HEK293 (cell line): ENCODE data around the gene GNMT.

Experiments used
- CTCF ChIA-PET: fragments of 350-600 bp; formaldehyde crosslinking; extraction: SDS; loops from one replicate; lab custom pipeline; 2021; ENCODE audit warnings: antibody characterized with exemption; lab: Yijun Ruan, JAX
- POLR2A ChIA-PET: fragments of 300-600 bp; formaldehyde crosslinking; extraction: SDS; loops from one replicate; lab custom pipeline; 2020; ENCODE audit warnings: antibody characterized with exemption, inconsistent platforms; lab: Yijun Ruan, JAX
- H3K27ac ChIP-seq: fragments of 200-500 bp; sonication (Bioruptor generic); 2 replicates; pipeline ENCODE4 v1.5.1; 2014; ENCODE audit warnings: low read depth, low read length, control low read depth, inconsistent platforms; ENCODE audit errors: extremely low read depth
- H3K36me3 ChIP-seq, 2 experiments: fragments of 200-500 bp in 1 of 2; sonication (Bioruptor generic) in 1 of 2; 1 replicate in 1 of 2; 2 replicates in 1 of 2; pipeline ENCODE4 v1.5.1; 2014 to 2017; ENCODE audit warnings: inconsistent platforms in 2 of 2, low read length in 2 of 2; ENCODE audit not compliant: control insufficient read depth in 2 of 2, insufficient read depth in 1 of 2
- H3K4me1 ChIP-seq: fragments of 200-500 bp; sonication (Bioruptor generic); 2 replicates; pipeline ENCODE4 v1.5.1; 2014; ENCODE audit warnings: mild to moderate bottlenecking, low read length, inconsistent platforms; ENCODE audit not compliant: control insufficient read depth, insufficient read depth
- H3K4me3 ChIP-seq: 2 replicates; pipeline ENCODE4 v1.5.1; 2011; ENCODE audit warnings: low read depth, mild to moderate bottlenecking, control low read depth, low read length, moderate library complexity
- H3K9me3 ChIP-seq: fragments of 200-500 bp; sonication (Bioruptor generic); 2 replicates; pipeline ENCODE4 v1.5.1; 2014; ENCODE audit warnings: low read depth, low read length, inconsistent platforms; ENCODE audit not compliant: control insufficient read depth, insufficient read depth
- EGR2 ChIP-seq: fragments of 450-650 bp; formaldehyde crosslinking; IDR thresholded peaks from 2 replicates; pipeline ENCODE4 v1.5.1; 2016; ENCODE audit warnings: low read depth, missing biosample characterization, missing genetic modification characterization
- KLF1 ChIP-seq: fragments of 450-650 bp; formaldehyde crosslinking; IDR thresholded peaks from 2 replicates; pipeline ENCODE4 v1.5.1; 2016; ENCODE audit warnings: missing biosample characterization, missing genetic modification characterization
- KLF8 ChIP-seq: fragments of 450-650 bp; formaldehyde crosslinking; IDR thresholded peaks from 2 replicates; pipeline ENCODE4 v1.5.1; 2016; ENCODE audit warnings: missing biosample characterization, missing genetic modification characterization
- OSR2 ChIP-seq: fragments of 450-650 bp; formaldehyde crosslinking; IDR thresholded peaks from 2 replicates; pipeline ENCODE4 v1.5.1; 2016; ENCODE audit warnings: missing biosample characterization, missing genetic modification characterization
- PRDM1 ChIP-seq: fragments of 450-650 bp; formaldehyde crosslinking; IDR thresholded peaks from 2 replicates; pipeline ENCODE4; 2016; ENCODE audit warnings: missing biosample characterization, missing genetic modification characterization
- PRDM6 ChIP-seq: fragments of 450-650 bp; formaldehyde crosslinking; IDR thresholded peaks from 2 replicates; pipeline ENCODE4 v1.5.1; 2017; ENCODE audit warnings: missing biosample characterization, missing genetic modification characterization
- SP2 ChIP-seq: fragments of 450-650 bp; formaldehyde crosslinking; IDR thresholded peaks from 2 replicates; pipeline ENCODE4 v1.5.1; 2016; ENCODE audit warnings: missing biosample characterization, missing genetic modification characterization
- SP3 ChIP-seq: fragments of 450-650 bp; formaldehyde crosslinking; IDR thresholded peaks from 2 replicates; pipeline ENCODE4 v1.5.1; 2016; ENCODE audit warnings: missing biosample characterization, missing genetic modification characterization
- TSHZ1 ChIP-seq: fragments of 450-650 bp; formaldehyde crosslinking; IDR thresholded peaks from 2 replicates; pipeline ENCODE4 v1.5.1; 2016; ENCODE audit warnings: missing biosample characterization, missing genetic modification characterization, borderline replicate concordance
- WT1 ChIP-seq: fragments of 450-650 bp; formaldehyde crosslinking; IDR thresholded peaks from 2 replicates; pipeline ENCODE4 v1.5.1; 2016; ENCODE audit warnings: missing biosample characterization, missing genetic modification characterization
- ZBTB17 ChIP-seq: fragments of 450-650 bp; formaldehyde crosslinking; IDR thresholded peaks from 2 replicates; pipeline ENCODE4 v1.5.1; 2016; ENCODE audit warnings: missing biosample characterization, missing genetic modification characterization
- ZBTB8A ChIP-seq: fragments of 450-650 bp; formaldehyde crosslinking; IDR thresholded peaks from 2 replicates; pipeline ENCODE4 v1.5.1; 2016; ENCODE audit warnings: missing biosample characterization, missing genetic modification characterization
- ZFHX2 ChIP-seq: fragments of 450-650 bp; formaldehyde crosslinking; conservative IDR thresholded peaks from 2 replicates; pipeline ENCODE4 v1.5.1; 2016; ENCODE audit warnings: missing biosample characterization, missing genetic modification characterization
- ZNF221 ChIP-seq: fragments of 450-650 bp; formaldehyde crosslinking; IDR thresholded peaks from 2 replicates; pipeline ENCODE4 v1.5.1; 2017; ENCODE audit warnings: missing biosample characterization, missing genetic modification characterization, borderline replicate concordance
- ZNF280C ChIP-seq: fragments of 450-650 bp; formaldehyde crosslinking; IDR thresholded peaks from 2 replicates; pipeline ENCODE4 v1.5.1; 2016; ENCODE audit warnings: missing biosample characterization, missing genetic modification characterization
- ZNF366 ChIP-seq: fragments of 450-650 bp; formaldehyde crosslinking; conservative IDR thresholded peaks from 2 replicates; pipeline ENCODE4 v1.5.1; 2016; ENCODE audit warnings: missing biosample characterization, missing genetic modification characterization
- ZNF514 ChIP-seq: fragments of 450-650 bp; formaldehyde crosslinking; IDR thresholded peaks from 2 replicates; pipeline ENCODE4 v1.5.1; 2016; ENCODE audit warnings: missing biosample characterization, missing genetic modification characterization
- ZNF521 ChIP-seq: fragments of 450-650 bp; formaldehyde crosslinking; IDR thresholded peaks from 2 replicates; pipeline ENCODE4 v1.5.1; 2017; ENCODE audit warnings: missing biosample characterization, mild to moderate bottlenecking, missing genetic modification characterization
- ZNF549 ChIP-seq: fragments of 450-650 bp; IDR thresholded peaks from 2 replicates; pipeline ENCODE4 v1.5.1; 2018; ENCODE audit warnings: missing biosample characterization, missing genetic modification characterization, mild to moderate bottlenecking, inconsistent platforms, moderate library complexity
- ZNF701 ChIP-seq: fragments of 450-650 bp; formaldehyde crosslinking; IDR thresholded peaks from 2 replicates; pipeline ENCODE4 v1.5.1; 2016; ENCODE audit warnings: missing biosample characterization, missing genetic modification characterization
- ZNF704 ChIP-seq: fragments of 450-650 bp; formaldehyde crosslinking; IDR thresholded peaks from 2 replicates; pipeline ENCODE4 v1.5.1; 2016; ENCODE audit warnings: missing biosample characterization, missing genetic modification characterization
- ZSCAN23 ChIP-seq: fragments of 450-650 bp; formaldehyde crosslinking; IDR thresholded peaks from 2 replicates; pipeline ENCODE4 v1.5.1; 2016; ENCODE audit warnings: missing biosample characterization, missing genetic modification characterization

The GNMT gene

GRCh38 chr6:42932412-42932811 is 28.1 kb upstream of the GNMT start:
- CTCF ChIA-PET = interaction anchor here (0.7 to 2.0 kb wide), 3 partner anchors 13 to 43 kb away, joined by 3 to 5 read pairs (median 3); no protein-coding TSS in a partner anchor
- no peak overlapping the region for H3K4me3 ChIP-seq
- H3K9me3 ChIP-seq = no peaks in the 10 kb centered on the region
- no peak overlapping the region for H3K27ac ChIP-seq
- H3K4me1 ChIP-seq = peaks cover 3% of the 10 kb centered on the region; the same call in 1 of the 2 replicates
- peaks cover 10 to 51% of the 10 kb centered on the region in 2 experiments; a peak in 2 of 3 replicates for H3K36me3 ChIP-seq
- POLR2A ChIA-PET = no interaction called here
- 0 out of 2 replicates have a peak, but pooled peaks have one; percentile 22 for TF ChIP-seq SP2 (tag by site-specific recombination)
- TF ChIP-seq WT1 (tag by site-specific recombination) = 0 out of 2 replicates have a peak, but pooled peaks have one; percentile 25
- TF ChIP-seq EGR2 (tag by site-specific recombination) = peak; percentile 23; the same call in 1 of the 2 replicates
- no peak for TF ChIP-seq SP3 (tag by site-specific recombination)
- 0 out of 2 replicates have a peak, but pooled peaks have one; percentile 25 for TF ChIP-seq PRDM1 (tag by site-specific recombination)
- peak; percentile 77 for TF ChIP-seq ZBTB17 (tag by site-specific recombination)
- TF ChIP-seq ZNF280C (tag by site-specific recombination) = no peak
- TF ChIP-seq ZFHX2 = peak; percentile 49
- TF ChIP-seq OSR2 = no peak
- no peak for TF ChIP-seq KLF1 (tag by site-specific recombination)
- TF ChIP-seq, all 188 proteins: peak for 6

GRCh38 chr6:42933205-42933604 is 27.3 kb upstream of the GNMT start:
- Histone ChIP-seq H3K27ac (no peak overlapping the region), H3K4me3 (no peak overlapping the region), H3K36me3 (peaks cover 10 to 59% of the 10 kb centered on the region in 2 experiments; a peak in 2 of 3 replicates), H3K9me3 (no peaks in the 10 kb centered on the region), H3K4me1 (peaks cover 3% of the 10 kb centered on the region; the same call in 1 of the 2 replicates)
- no peak for TF ChIP-seq ZNF514 (tag by site-specific recombination)
- no peak for TF ChIP-seq ZNF221 (tag by site-specific recombination)
- no peak for TF ChIP-seq ZBTB8A
- no peak for TF ChIP-seq ZNF521 (tag by site-specific recombination)
- POLR2A ChIA-PET = no interaction called here
- CTCF ChIA-PET = interaction anchor here (2.0 kb wide), 1 partner anchor 32 kb away, joined by 5 read pairs; no protein-coding TSS in a partner anchor

- peaks cover 10 to 78% of the 10 kb centered on the region in 2 experiments; a peak in 2 of 3 replicates for H3K36me3 ChIP-seq
- H3K9me3 ChIP-seq = no peaks in the 10 kb centered on the region
- POLR2A ChIA-PET = no interaction called here
- CTCF ChIA-PET = no interaction called here
- no peaks in the 10 kb centered on the region for H3K4me1 ChIP-seq
- H3K27ac ChIP-seq = no peak overlapping the region
- no peak overlapping the region for H3K4me3 ChIP-seq
- TF ChIP-seq ZNF366 (tag by site-specific recombination) (no peak), TSHZ1 (no peak), ZNF549 (tag by site-specific recombination) (no peak), SP2 (tag by site-specific recombination) (no peak), ZNF704 (tag by site-specific recombination) (no peak), KLF8 (tag by site-specific recombination) (no peak), ZNF701 (tag by site-specific recombination) (no peak), PRDM6 (tag by site-specific recombination) (no peak), ZSCAN23 (tag by site-specific recombination) (no peak)
Measured at GRCh38 chr6:42935322-42935721, 25.2 kb upstream of the GNMT start.
